Aorta (tissue), 5 donors: ENCODE results near the gene SLC6A20. TPM values are rescaled to one million over a fixed set of nuclear protein-coding genes. Genes with fewer than 3 reads are reported as not detected.

Experiments
- ATAC-seq: fragments of 200-7000 bp; cut with Tn5 transposase; one replicate; pipeline ENCODE4 v1.9.1; 2022; ENCODE audit warnings: moderate library complexity; ENCODE audit not compliant: low FRiP score
- DNase-seq, 2 donors: peaks; one replicate each; pipeline ENCODE4 v3.0.0-alpha.2; 2020
- H3K27ac ChIP-seq, 2 donors: one replicate each; pipeline ENCODE4 v1.5.1; 2013; ENCODE audit warnings: low read length in 2 of 2, mild to moderate bottlenecking in 2 of 2, moderate library complexity in 2 of 2, control low read depth in 1 of 2, inconsistent platforms in 1 of 2, low read depth in 1 of 2
- H3K27me3 ChIP-seq, 2 donors: one replicate each; pipeline ENCODE4 v1.6.1; 2013; ENCODE audit warnings: control low read depth in 1 of 2, low read length in 1 of 2, mild to moderate bottlenecking in 1 of 2, moderate library complexity in 1 of 2; ENCODE audit not compliant: insufficient read depth in 2 of 2, control insufficient read depth in 1 of 2
- H3K36me3 ChIP-seq, 2 donors: one replicate each; pipeline ENCODE4 v1.6.1; 2013; ENCODE audit warnings: control low read depth in 1 of 2, low read length in 1 of 2, mild to moderate bottlenecking in 1 of 2; ENCODE audit not compliant: insufficient read depth in 2 of 2, control insufficient read depth in 1 of 2
- H3K4me1 ChIP-seq, 2 donors: one replicate each; pipeline ENCODE4 v1.6.1; 2013; ENCODE audit warnings: low read length in 2 of 2, control low read depth in 1 of 2, mild to moderate bottlenecking in 1 of 2, moderate library complexity in 1 of 2; ENCODE audit not compliant: insufficient read depth in 2 of 2, control insufficient read depth in 1 of 2
- H3K4me3 ChIP-seq, 2 donors: one replicate each; pipeline ENCODE4 v1.5.1; 2013; ENCODE audit warnings: low read length in 2 of 2, control low read depth in 1 of 2, mild to moderate bottlenecking in 1 of 2
- H3K9me3 ChIP-seq: one replicate; pipeline ENCODE4 v1.6.1; 2013; ENCODE audit warnings: mild to moderate bottlenecking, low read length; ENCODE audit not compliant: control insufficient read depth
- WGBS, 2 donors: extraction: QIAGEN DNeasy Blood & Tissue Kit; methylation state at CpG; one replicate each; pipeline ENCODE4 v1.1.7; 2013; 5-methylcytosine and 5-hydroxymethylcytosine counted together
- intact Hi-C, 2 donors: fragments of 100-400 bp; cut with DNase I; formaldehyde crosslinking; loops; one replicate each; pipeline versions ENCODE4 v1.14.2 to v1.15.0; 2022
- polyA plus RNA-seq, 2 donors: library from polyadenylated mRNA; stranded (reverse); fragments of 200-250 nt; gene quantifications; one replicate each; pipeline ENCODE4 v1.2.3, GENCODE V29; 2013
- total RNA-seq, 2 donors: library from RNA; stranded (reverse); fragmentation: NEBNext Ultra II Directional; extraction: Animal tissue kit (Norgen Biotek cat#: 25700); gene quantifications; one replicate each; pipeline ENCODE4 v1.2.1, GENCODE V29; 2021
- donor health status: healthy with polysubstance abuse.
- donor health status: Bipolar disorder and iron deficiency.
- donor health status: DM: no; HTN: no; CAD: no.
- donor health status: DM: no; HTN: no; CAD: no.
- donor health status: DM: yes; HTN: yes; CAD: no.

Gene SLC6A20
- total and polyA plus RNA-seq, 4 donors, result 0.10 to 1.0 (median 0.15) TPM; not detected in 1

DNA sequence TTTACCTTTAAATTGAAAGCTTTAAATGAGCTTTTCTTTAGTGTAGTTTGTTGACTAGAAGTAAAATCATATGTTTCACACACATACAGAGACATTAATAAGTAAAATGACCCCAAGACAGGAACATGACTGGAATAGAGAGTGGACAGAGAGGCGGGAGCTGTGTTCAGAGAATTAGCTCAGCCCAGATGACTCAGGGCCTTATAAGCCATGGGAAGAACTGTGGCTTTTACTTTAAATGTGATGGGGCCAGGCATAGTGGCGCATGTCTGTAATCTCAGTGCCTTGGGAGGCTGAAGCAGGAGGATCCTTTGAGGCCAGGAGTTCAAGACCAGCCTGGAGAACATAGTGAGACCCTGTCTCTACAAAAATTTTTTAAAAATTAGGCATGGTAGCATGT, 80.4 kb downstream of the SLC6A20 start:
- WGBS, 2 donors, result 65 to 95% methylated on average over 2 of the region's 2 CpGs
- intact Hi-C loops, result no loop called here
- Histone ChIP-seq H3K27ac (no peak overlapping the region), H3K27me3 (no peaks in the 10 kb centered on the region), H3K36me3 (peaks cover 0 to 4% of the 10 kb centered on the region in 2 donors), H3K9me3 (no peaks in the 10 kb centered on the region), H3K4me1 (no peaks in the 10 kb centered on the region), H3K4me3 (no peak overlapping the region)
- ATAC-seq, result no peak
- DNase-seq, result no peak

DNA sequence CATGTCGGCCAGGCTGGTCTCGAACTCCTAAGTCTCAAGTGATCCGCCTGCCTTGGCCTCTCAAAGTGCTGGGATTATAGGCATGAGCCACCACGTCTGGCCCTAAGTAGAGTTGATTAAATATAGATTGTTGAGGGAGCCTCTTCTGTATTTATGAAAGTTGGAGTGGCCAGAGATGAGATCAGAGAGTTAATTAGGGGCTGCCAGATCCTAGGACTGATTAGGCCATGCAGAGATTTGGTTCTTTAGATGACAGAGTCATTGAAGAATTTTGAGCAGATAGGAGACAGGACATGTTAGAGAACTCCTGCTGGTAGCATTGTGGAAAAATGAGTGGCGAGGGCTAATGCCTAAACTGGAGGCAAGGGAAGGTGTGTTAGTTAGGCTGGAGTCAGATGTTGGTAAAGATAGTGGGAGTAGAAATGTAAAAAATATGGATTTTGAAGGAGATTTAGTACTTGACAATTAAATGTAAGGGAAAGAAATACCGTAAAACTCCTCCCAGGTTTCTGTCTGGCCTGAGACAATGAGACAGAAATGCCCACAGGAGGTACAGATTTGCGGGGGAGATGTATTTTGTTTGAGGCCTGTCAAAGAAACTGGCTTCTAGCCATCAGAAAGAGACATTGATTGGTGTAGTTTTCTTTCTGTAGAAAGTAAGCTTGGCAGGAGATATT, 83.8 kb downstream of the SLC6A20 start:
- no peaks in the 10 kb centered on the region for H3K27me3 ChIP-seq
- WGBS, 2 donors, result 80 to 83% methylated on average over 7 of the region's 7 CpGs
- peaks cover under 1 to 5% of the 10 kb centered on the region in 2 donors for H3K36me3 ChIP-seq
- H3K27ac ChIP-seq, result no peak overlapping the region
- H3K9me3 ChIP-seq, result no peaks in the 10 kb centered on the region
- ATAC-seq, result no peak
- H3K4me3 ChIP-seq, result no peak overlapping the region
- DNase-seq, result no peak
- intact Hi-C loops, result no loop called here
- no peaks in the 10 kb centered on the region for H3K4me1 ChIP-seq

DNA sequence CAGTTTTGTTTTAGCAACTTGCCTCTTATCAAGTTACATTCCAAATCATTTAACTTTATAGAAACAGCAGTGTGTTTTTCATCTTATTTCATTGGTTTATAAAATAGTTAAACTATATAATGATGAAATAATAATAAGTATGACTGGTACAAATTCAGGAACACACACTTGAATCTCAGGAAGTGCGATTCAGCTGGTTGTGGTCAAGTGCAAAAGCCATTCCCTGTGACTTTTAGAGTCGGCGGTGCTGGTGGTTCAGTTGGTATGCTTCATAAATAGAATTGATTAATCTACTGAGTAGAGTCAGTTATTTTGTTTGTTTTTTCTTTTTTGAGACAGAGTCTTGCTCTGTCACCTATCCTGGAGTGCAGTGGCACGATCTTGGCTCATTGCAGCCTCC, 84.4 kb downstream of the SLC6A20 start:
- no peak overlapping the region for H3K27ac ChIP-seq
- intact Hi-C loops, result no loop called here
- 90 to 91% methylated on average over 4 of the region's 4 CpGs for WGBS, 2 donors
- H3K4me1 ChIP-seq, result no peaks in the 10 kb centered on the region
- no peaks in the 10 kb centered on the region for H3K27me3 ChIP-seq
- H3K9me3 ChIP-seq, result no peaks in the 10 kb centered on the region
- H3K4me3 ChIP-seq, result no peak overlapping the region
- DNase-seq (no peak), ATAC-seq (no peak)
- peaks cover 5% of the 10 kb centered on the region in 2 donors for H3K36me3 ChIP-seq

DNA sequence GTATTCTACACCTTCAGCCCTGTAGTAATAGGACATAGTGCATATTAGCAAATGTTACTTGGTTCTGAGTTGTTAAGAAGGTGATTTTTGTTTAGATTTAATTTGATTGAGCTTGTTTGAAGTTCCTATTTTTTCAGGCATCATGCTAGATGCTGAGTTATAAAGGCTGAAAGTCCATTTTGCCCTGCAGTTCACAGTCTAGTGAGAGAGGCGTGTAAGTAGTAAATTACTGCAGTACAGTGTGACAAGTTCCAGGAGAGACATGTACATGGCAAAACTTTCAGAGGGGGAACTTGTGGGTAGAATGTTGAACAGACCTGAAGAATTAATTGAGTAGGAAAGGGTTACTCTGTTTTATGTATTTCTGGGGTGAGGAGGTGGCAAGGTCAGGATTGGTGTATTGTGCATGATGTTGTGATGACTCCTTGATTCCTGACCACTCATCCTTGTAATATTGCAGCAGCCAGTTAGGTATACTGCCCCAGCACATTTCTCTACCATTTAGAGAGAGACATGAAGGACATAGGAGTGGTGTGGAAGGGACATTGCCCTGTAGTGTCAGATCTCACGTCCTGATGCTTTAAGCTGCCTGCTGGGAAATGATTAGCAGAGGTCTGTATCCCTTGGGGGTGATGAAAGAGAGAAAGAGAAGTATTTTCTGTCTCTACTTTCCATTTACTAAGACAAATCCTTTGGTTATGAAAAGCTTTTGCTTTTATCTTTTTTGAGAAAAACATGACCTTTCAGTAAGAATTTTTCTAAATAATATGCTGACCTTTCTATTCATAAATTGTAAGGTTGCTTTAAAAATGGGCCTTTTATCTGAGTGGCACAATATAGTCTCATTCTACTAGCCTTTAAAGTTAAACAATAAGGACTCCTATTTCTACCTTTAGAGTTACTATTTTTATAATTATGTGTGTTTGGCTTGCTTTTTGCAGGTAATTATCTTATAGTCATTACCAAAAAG, 90.2 kb downstream of the SLC6A20 start:
- peaks cover 5% of the 10 kb centered on the region in 2 donors for H3K36me3 ChIP-seq
- H3K27ac ChIP-seq, result no peak overlapping the region
- WGBS, 2 donors, result 76 to 80% methylated on average over 2 of the region's 2 CpGs
- no peaks in the 10 kb centered on the region for H3K9me3 ChIP-seq
- H3K4me3 ChIP-seq, result no peak overlapping the region
- no peak for DNase-seq
- ATAC-seq, result no peak
- no peaks in the 10 kb centered on the region for H3K4me1 ChIP-seq
- no peaks in the 10 kb centered on the region for H3K27me3 ChIP-seq
- intact Hi-C loops, result no loop called here

Other genes with a start within 250 kb of the SLC6A20 start
- 10 to 100 TPM; 33.6 to 50.5 TPM for gene LIMD1, start 201.8 kb downstream of the SLC6A20 start, total RNA-seq
- gene LIMD1, start 201.8 kb downstream of the SLC6A20 start, polyA plus RNA-seq, result 1 to 10 TPM; 4.4 to 7.7 TPM
- 10 to 100 TPM; 44.5 to 52.3 TPM for gene SACM1L, start 107.1 kb downstream of the SLC6A20 start, total RNA-seq
- gene SACM1L, start 107.1 kb downstream of the SLC6A20 start, polyA plus RNA-seq, result 10 to 100 TPM; 16.4 to 25.9 TPM
- gene LZTFL1, start 45.6 kb upstream of the SLC6A20 start, total RNA-seq, result 10 to 100 TPM in 1 of 2 donors, 1 to 10 TPM in 1; 9.8 to 16.3 TPM
- gene LZTFL1, start 45.6 kb upstream of the SLC6A20 start, polyA plus RNA-seq, result 10 to 100 TPM; 10.9 to 11.3 TPM
- gene CCR9, start 90.0 kb upstream of the SLC6A20 start, total RNA-seq, result not detected
- under 1 TPM in 1 of 2 donors, not detected in 1; 0.25 TPM for gene CCR9, start 90.0 kb upstream of the SLC6A20 start, polyA plus RNA-seq
- gene CXCR6, start 146.9 kb upstream of the SLC6A20 start, total RNA-seq, result 1 to 10 TPM; 1.4 to 2.8 TPM
- 1 to 10 TPM in 1 of 2 donors, not detected in 1; 2.9 TPM for gene CXCR6, start 146.9 kb upstream of the SLC6A20 start, polyA plus RNA-seq
- 10 to 100 TPM; 75.5 to 91.8 TPM for gene FYCO1, start 199.3 kb upstream of the SLC6A20 start, total RNA-seq
- 10 to 100 TPM; 15.9 to 27.9 TPM for gene FYCO1, start 199.3 kb upstream of the SLC6A20 start, polyA plus RNA-seq
- gene XCR1, start 230.9 kb upstream of the SLC6A20 start, total RNA-seq, result under 1 TPM; 0.26 to 0.63 TPM
- gene XCR1, start 230.9 kb upstream of the SLC6A20 start, polyA plus RNA-seq, result not detected